GM19438 (cell line): ENCODE data around the gene ELSPBP1.
"Not testable (repeated sequence)": the region's sequence is repeated elsewhere in the genome, so short reads cannot be mapped to it uniquely, and the experiment has no call there.

Experiments used
- ATAC-seq: cut with Tn5 transposase; IDR thresholded peaks from one replicate; pipeline ENCODE4 v1.9.1; 2021; ENCODE audit warnings: low read depth; ENCODE audit not compliant: unreplicated experiment

The ELSPBP1 gene

GRCh38 chr19:47994209-47994802, at the start of gene ELSPBP1:
Gene ELSPBP1 (plus strand): TSS chr19:47994632. CDS start chr19:48008668, 14,036 bp downstream.
- no peak for ATAC-seq

GRCh38 chr19:47949852-47950521, 44.4 kb upstream of the ELSPBP1 start:
- ATAC-seq = not testable (repeated sequence)

GRCh38 chr19:47952132-47952531, 42.3 kb upstream of the ELSPBP1 start:
- not testable (repeated sequence) for ATAC-seq

- ATAC-seq = not testable (repeated sequence)
These were observed 38.5 kb upstream of the ELSPBP1 start for GRCh38 chr19:47955936-47956335.

- no peak for ATAC-seq
These were observed 20.9 kb upstream of the ELSPBP1 start for GRCh38 chr19:47973529-47973928.

- no peak for ATAC-seq
These were observed 3.1 kb upstream of the ELSPBP1 start for GRCh38 chr19:47991191-47991808.

- ATAC-seq = no peak
These were observed 2.4 kb upstream of the ELSPBP1 start, which contains the start of gene BSPH1 for GRCh38 chr19:47992070-47992469. Gene BSPH1 (minus strand): TSS chr19:47992170. CDS start chr19:47992081, 89 bp downstream.

GRCh38 chr19:47996230-47996727, 1.8 kb downstream of the ELSPBP1 start:
- no peak for ATAC-seq

GRCh38 chr19:47998800-47999199, 4.4 kb downstream of the ELSPBP1 start:
- no peak for ATAC-seq

GRCh38 chr19:48000846-48001245, 6.4 kb downstream of the ELSPBP1 start:
- no peak for ATAC-seq

- ATAC-seq = no peak
These were observed 9.8 kb downstream of the ELSPBP1 start for GRCh38 chr19:48004236-48004635.

GRCh38 chr19:48006762-48007161, 12.3 kb downstream of the ELSPBP1 start:
- ATAC-seq = no peak

- no peak for ATAC-seq
These were observed 16.7 kb downstream of the ELSPBP1 start for GRCh38 chr19:48010932-48011758.

- no peak for ATAC-seq
These were observed 26.3 kb downstream of the ELSPBP1 start for GRCh38 chr19:48020686-48021085.

- no peak for ATAC-seq
These were observed 28.6 kb downstream of the ELSPBP1 start for GRCh38 chr19:48023011-48023410.

- no peak for ATAC-seq
These were observed 29.1 kb downstream of the ELSPBP1 start for GRCh38 chr19:48023518-48023917.

GRCh38 chr19:48025480-48025879, 31.0 kb downstream of the ELSPBP1 start:
- no peak for ATAC-seq

GRCh38 chr19:48029431-48029830, 35.0 kb downstream of the ELSPBP1 start:
- no peak for ATAC-seq

GRCh38 chr19:48030073-48030472, 35.6 kb downstream of the ELSPBP1 start:
- ATAC-seq = no peak

GRCh38 chr19:48033604-48034003, 39.2 kb downstream of the ELSPBP1 start:
- ATAC-seq = no peak

GRCh38 chr19:48036765-48037164, 42.3 kb downstream of the ELSPBP1 start:
- no peak for ATAC-seq
